Small intestine (tissue), 7 donors: ENCODE measurements around the gene TTC19. TPM values are rescaled to one million over a fixed set of nuclear protein-coding genes. Genes with fewer than 3 reads are reported as not detected.
A peak's percentile ranks its signal among the peaks of the same experiment; 100 is the strongest.
"Not testable (repeated sequence)": the region's sequence is repeated elsewhere in the genome, so short reads cannot be mapped to it uniquely, and the experiment has no call there.

Experiments
- DNase-seq, 2 donors: peaks; one replicate each; pipeline versions ENCODE4 v3.0.0 to v3.0.0-alpha.2; 2013
- FAIRE-seq: peaks from 2 replicates; lab custom pipeline; 2012; peaks lifted over from hg19 to GRCh38; lab: Jason Lieb, UNC
- H3K27ac ChIP-seq, 3 donors: one replicate each; pipeline ENCODE4 v1.5.1; 2013; ENCODE audit warnings: low read length in 2 of 3, mild to moderate bottlenecking in 2 of 3, control low read depth in 1 of 3, inconsistent platforms in 1 of 3, low read depth in 1 of 3, moderate library complexity in 1 of 3
- H3K27me3 ChIP-seq, 3 donors: one replicate each; pipeline ENCODE4 v1.6.1; 2013; ENCODE audit warnings: low read length in 3 of 3, inconsistent platforms in 1 of 3; ENCODE audit not compliant: control insufficient read depth in 3 of 3, insufficient read depth in 3 of 3
- H3K36me3 ChIP-seq, 3 donors: one replicate each; pipeline ENCODE4 v1.6.1; 2013; ENCODE audit warnings: low read length in 3 of 3, inconsistent platforms in 1 of 3, low read depth in 1 of 3, mild to moderate bottlenecking in 1 of 3, moderate library complexity in 1 of 3; ENCODE audit not compliant: control insufficient read depth in 3 of 3, insufficient read depth in 2 of 3
- H3K4me1 ChIP-seq, 3 donors: one replicate each; pipeline ENCODE4 v1.6.1; 2013; ENCODE audit warnings: low read length in 2 of 3, inconsistent platforms in 1 of 3, low read depth in 1 of 3, mild to moderate bottlenecking in 1 of 3, moderate library complexity in 1 of 3; ENCODE audit not compliant: control insufficient read depth in 3 of 3, insufficient read depth in 2 of 3
- H3K4me3 ChIP-seq, 3 donors: one replicate each; pipeline ENCODE4 v1.5.1; 2013; ENCODE audit warnings: low read length in 3 of 3, control low read depth in 1 of 3, inconsistent platforms in 1 of 3, low read depth in 1 of 3, mild to moderate bottlenecking in 1 of 3, moderate library complexity in 1 of 3
- H3K9me3 ChIP-seq, 2 donors: one replicate each; pipeline ENCODE4 v1.6.1; 2013; ENCODE audit warnings: low read depth in 1 of 2, low read length in 1 of 2; ENCODE audit not compliant: control insufficient read depth in 2 of 2, insufficient read depth in 1 of 2
- WGBS, 3 donors: extraction: QIAGEN DNeasy Blood & Tissue Kit; methylation state at CpG; one replicate each; pipeline ENCODE4 v1.1.7; 2013; 5-methylcytosine and 5-hydroxymethylcytosine counted together
- polyA plus RNA-seq, 4 donors: library from polyadenylated mRNA; stranded (reverse) in 3 of 4; unstranded in 1 of 4; fragments of 200-250 nt in 3 of 4; fragments of 120-200 nt in 1 of 4; gene quantifications; one replicate each; pipeline versions ENCODE4 v1.2.1 to v1.2.3, GENCODE V29; 2013
- donor health status: healthy with polysubstance abuse.
- donor health status: control.
- donor health status: control.
- donor health status: Bipolar disorder and iron deficiency.
- donor health status: healthy.

Gene TTC19
- polyA plus RNA-seq, 4 donors = 28.9 to 57.1 (median 35.7) TPM

GRCh38 chr17:15979013-15979412, 20.6 kb upstream of the TTC19 start:
- not testable (repeated sequence) for H3K27ac ChIP-seq, H3K9me3 ChIP-seq, H3K27me3 ChIP-seq, DNase-seq, FAIRE-seq, H3K4me3 ChIP-seq, H3K4me1 ChIP-seq
- 45 to 63% (median 56%) methylated on average over 2 of the region's 4 CpGs for WGBS, 3 donors
- H3K36me3 ChIP-seq = peaks cover 7 to 27% (median 13%) of the 10 kb centered on the region in 3 donors

GRCh38 chr17:15981208-15981607, 18.4 kb upstream of the TTC19 start:
- peak; percentile 16 to 35 for DNase-seq
- H3K4me3 ChIP-seq = no peak overlapping the region
- H3K27me3 ChIP-seq = no peaks in the 10 kb centered on the region
- peaks cover 7 to 28% (median 16%) of the 10 kb centered on the region in 3 donors for H3K36me3 ChIP-seq
- 21 to 41% (median 24%) methylated on average over 2 of the region's 2 CpGs for WGBS, 3 donors
- no peaks in the 10 kb centered on the region for H3K9me3 ChIP-seq
- H3K27ac ChIP-seq = peak overlapping the region in 1 of 3 donors; percentile 23
- no peak for FAIRE-seq
- peaks cover 0 to 6% (median 0%) of the 10 kb centered on the region in 3 donors for H3K4me1 ChIP-seq

GRCh38 chr17:15981646-15982580, 17.7 kb upstream of the TTC19 start:
- Histone ChIP-seq H3K36me3 (peaks cover 7 to 33% (median 15%) of the 10 kb centered on the region in 3 donors), H3K4me3 (no peak overlapping the region), H3K27me3 (no peaks in the 10 kb centered on the region), H3K9me3 (no peaks in the 10 kb centered on the region), H3K4me1 (peaks cover 0 to 6% (median 0%) of the 10 kb centered on the region in 3 donors), H3K27ac (no peak overlapping the region)
- no peak for DNase-seq
- no peak for FAIRE-seq
- WGBS, 3 donors = 59 to 80% (median 69%) methylated on average over 5 of the region's 5 CpGs

- DNase-seq = no peak
- peaks cover 0 to 12% (median 11%) of the 10 kb centered on the region in 3 donors for H3K4me1 ChIP-seq
- H3K4me3 ChIP-seq = no peak overlapping the region
- peaks cover 0 to under 1% of the 10 kb centered on the region in 2 donors for H3K9me3 ChIP-seq
- FAIRE-seq = no peak
- peaks cover 0 to 30% (median 0%) of the 10 kb centered on the region in 3 donors for H3K36me3 ChIP-seq
- no peaks in the 10 kb centered on the region for H3K27me3 ChIP-seq
- 75 to 86% (median 80%) methylated on average over 6 of the region's 6 CpGs for WGBS, 3 donors
- no peak overlapping the region for H3K27ac ChIP-seq
These were observed 3.3 kb upstream of the TTC19 start for GRCh38 chr17:15996322-15996721.

GRCh38 chr17:15998031-15998562, 1.5 kb upstream of the TTC19 start:
- no peak overlapping the region for H3K27ac ChIP-seq
- H3K4me3 ChIP-seq = no peak overlapping the region
- DNase-seq = no peak
- peaks cover 0 to 31% (median 6%) of the 10 kb centered on the region in 3 donors for H3K36me3 ChIP-seq
- no peaks in the 10 kb centered on the region for H3K27me3 ChIP-seq
- no peak for FAIRE-seq
- H3K9me3 ChIP-seq = peaks cover 0 to 11% of the 10 kb centered on the region in 2 donors
- peaks cover 0 to 15% (median 14%) of the 10 kb centered on the region in 3 donors for H3K4me1 ChIP-seq
- 79 to 85% (median 83%) methylated on average over 4 of the region's 4 CpGs for WGBS, 3 donors

- H3K27me3 ChIP-seq = no peaks in the 10 kb centered on the region
- H3K36me3 ChIP-seq = peaks cover 8 to 38% (median 17%) of the 10 kb centered on the region in 3 donors
- FAIRE-seq (no peak), DNase-seq (peak in 1 of 2 donors; percentile 36)
- H3K9me3 ChIP-seq = peaks cover 0 to 11% of the 10 kb centered on the region in 2 donors
- peak overlapping the region; percentile 97 to 99 (median 98) for H3K27ac ChIP-seq
- WGBS, 3 donors = 0 to 1% (median 1%) methylated on average over 50 to 64 of the region's 64 CpGs
- peaks cover 0 to 15% (median 14%) of the 10 kb centered on the region in 3 donors for H3K4me1 ChIP-seq
- peak overlapping the region; percentile 78 to 87 (median 80) for H3K4me3 ChIP-seq
These were observed 577 bp downstream of the TTC19 start for GRCh38 chr17:15999974-16000827.

- H3K4me3 ChIP-seq = peak overlapping the region in 2 of 3 donors; percentile 19 to 78
- peak overlapping the region in 1 of 3 donors; percentile 37 for H3K27ac ChIP-seq
- H3K4me1 ChIP-seq = peaks cover 0 to 15% (median 14%) of the 10 kb centered on the region in 3 donors
- peaks cover 0 to 11% of the 10 kb centered on the region in 2 donors for H3K9me3 ChIP-seq
- H3K27me3 ChIP-seq = no peaks in the 10 kb centered on the region
- DNase-seq (no peak), FAIRE-seq (no peak)
- H3K36me3 ChIP-seq = peaks cover 10 to 41% (median 25%) of the 10 kb centered on the region in 3 donors
These were observed 1.7 kb downstream of the TTC19 start for GRCh38 chr17:16001226-16001897.
